Subcutaneous adipose tissue (tissue), 4 donors: ENCODE measurements around the gene DLGAP4. TPM values are rescaled to one million over a fixed set of nuclear protein-coding genes. Genes with fewer than 3 reads are reported as not detected.

Experiments used
- CTCF ChIP-seq: fragments of 450-650 bp; IDR thresholded peaks from one replicate; pipeline ENCODE4 v1.5.1; 2016; ENCODE audit warnings: low read depth, mild to moderate bottlenecking, control low read depth, antibody characterized with exemption, moderate library complexity
- total RNA-seq, 4 donors: library from RNA; depleted of rRNA; stranded (reverse); fragments of >200 nt; gene quantifications; one replicate each; pipeline ENCODE4 v1.1.0, GENCODE V29; 2016

DLGAP4 gene
- total RNA-seq, 4 donors from 2014 or later, result 25.8 to 47.4 (median 38.9) TPM

DNA sequence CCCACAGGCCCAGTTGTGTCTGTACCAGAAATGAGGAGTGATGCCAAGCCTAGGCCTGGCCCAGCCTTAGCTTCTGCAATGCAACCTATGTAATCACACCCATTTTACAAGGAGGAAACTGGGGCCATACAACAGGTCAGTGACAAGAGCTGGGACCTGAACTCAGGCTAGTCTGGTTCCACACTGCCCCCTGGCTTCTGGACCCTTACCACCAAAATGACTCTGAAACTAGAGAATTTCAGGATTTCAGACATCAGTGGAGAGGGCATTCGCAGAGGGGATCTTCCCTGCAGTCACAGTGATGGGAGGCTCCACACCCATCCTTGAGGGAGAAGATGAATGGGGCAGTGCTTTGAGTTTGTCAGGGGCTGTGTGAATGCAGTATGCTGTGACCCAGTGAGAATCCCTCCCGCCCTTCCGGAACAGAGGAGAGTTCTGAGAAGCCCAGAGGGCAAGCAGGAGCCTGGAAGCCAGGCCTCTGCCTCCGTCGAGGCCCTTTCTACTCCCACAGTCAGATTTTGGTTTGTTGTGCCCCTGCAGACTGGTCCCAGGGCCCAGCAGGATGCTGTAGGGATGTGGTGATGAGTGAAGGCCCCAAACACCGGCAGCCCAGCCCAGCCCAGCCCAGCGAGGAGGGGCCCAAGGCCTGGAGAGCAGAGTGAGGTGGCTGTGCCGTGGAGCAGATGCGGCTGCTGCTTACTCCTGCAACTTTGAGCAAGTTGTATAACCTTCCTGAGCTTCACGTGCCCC lies 187.1 kb downstream of the DLGAP4 start:
- no peak for TF ChIP-seq CTCF

- TF ChIP-seq CTCF, result no peak
Observed at GRCh38 chr20:36493801-36494114, 187.6 kb downstream of the DLGAP4 start.

DNA sequence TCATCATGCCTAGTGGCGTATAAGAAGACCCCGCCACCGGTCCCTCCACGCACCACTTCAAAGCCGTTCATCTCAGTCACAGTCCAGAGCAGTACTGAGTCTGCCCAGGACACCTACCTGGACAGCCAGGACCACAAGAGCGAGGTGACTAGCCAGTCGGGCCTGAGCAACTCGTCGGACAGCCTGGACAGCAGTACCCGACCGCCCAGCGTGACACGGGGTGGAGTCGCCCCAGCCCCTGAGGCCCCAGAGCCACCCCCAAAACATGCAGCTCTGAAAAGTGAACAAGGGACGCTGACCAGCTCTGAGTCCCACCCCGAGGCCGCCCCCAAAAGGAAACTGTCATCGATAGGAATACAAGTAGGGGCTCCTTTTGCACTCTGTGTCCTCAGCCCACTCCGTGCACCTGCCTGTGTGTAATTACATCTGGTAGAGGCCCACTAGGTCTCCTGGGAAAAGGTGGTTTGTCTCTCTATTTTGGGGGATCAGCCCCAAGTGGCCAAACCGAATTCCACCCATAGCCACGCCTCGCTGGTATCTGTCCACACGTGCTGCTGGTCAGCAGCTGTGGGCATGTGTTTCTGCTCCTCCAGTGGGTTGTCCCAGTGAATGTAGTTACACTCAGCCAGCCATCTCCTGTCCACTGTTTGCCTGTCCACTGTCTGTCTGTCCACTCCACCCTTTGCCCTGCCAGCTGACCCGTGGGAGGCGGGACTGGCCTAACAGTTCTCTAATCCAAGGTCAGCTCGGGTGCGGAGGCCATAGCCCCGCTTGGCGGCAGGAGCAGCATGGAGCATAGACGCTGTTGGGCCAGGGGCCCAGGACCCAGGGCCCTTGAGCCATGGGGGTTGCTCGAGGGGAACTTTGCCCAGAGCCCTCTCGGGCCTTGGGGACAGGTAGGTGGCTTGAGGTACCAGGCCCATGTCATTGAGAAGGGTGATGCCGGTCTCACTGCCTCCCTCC lies 190.8 kb downstream of the DLGAP4 start:
- TF ChIP-seq CTCF, result no peak

GRCh38 chr20:36497856-36498255 lies 191.7 kb downstream of the DLGAP4 start:
- TF ChIP-seq CTCF, result no peak

GRCh38 chr20:36498386-36499179 lies 192.4 kb downstream of the DLGAP4 start:
- no peak for TF ChIP-seq CTCF

- TF ChIP-seq CTCF, result no peak
Observed at GRCh38 chr20:36499211-36499610, 193.1 kb downstream of the DLGAP4 start.
